GM18511 (cell line): ENCODE results near the gene ASB4.

Experiments
- ATAC-seq: cut with Tn5 transposase; IDR thresholded peaks from one replicate; pipeline ENCODE4 v1.9.1; 2021; ENCODE audit warnings: mild to moderate bottlenecking, moderate library complexity; ENCODE audit not compliant: unreplicated experiment

ASB4 gene

DNA sequence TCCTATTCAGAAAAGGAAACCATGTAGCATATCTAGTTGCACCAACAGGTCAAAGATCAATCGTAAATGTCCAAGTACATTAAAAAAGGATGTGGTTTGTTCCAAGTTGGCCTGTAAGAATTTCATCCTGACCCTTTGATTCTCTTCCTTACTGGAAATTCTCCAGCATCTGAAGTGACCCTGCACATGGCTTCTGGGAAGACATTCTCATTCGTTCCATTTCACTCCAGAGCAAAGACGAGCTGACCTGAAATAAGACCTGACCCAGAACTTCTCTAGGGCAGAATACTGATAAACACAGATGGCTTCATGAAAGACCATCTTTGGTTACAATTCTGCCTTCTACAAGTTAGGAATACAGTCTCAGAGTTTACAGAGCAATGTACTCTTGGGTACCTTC is 39.8 kb downstream of the ASB4 start:
- no peak for ATAC-seq

DNA sequence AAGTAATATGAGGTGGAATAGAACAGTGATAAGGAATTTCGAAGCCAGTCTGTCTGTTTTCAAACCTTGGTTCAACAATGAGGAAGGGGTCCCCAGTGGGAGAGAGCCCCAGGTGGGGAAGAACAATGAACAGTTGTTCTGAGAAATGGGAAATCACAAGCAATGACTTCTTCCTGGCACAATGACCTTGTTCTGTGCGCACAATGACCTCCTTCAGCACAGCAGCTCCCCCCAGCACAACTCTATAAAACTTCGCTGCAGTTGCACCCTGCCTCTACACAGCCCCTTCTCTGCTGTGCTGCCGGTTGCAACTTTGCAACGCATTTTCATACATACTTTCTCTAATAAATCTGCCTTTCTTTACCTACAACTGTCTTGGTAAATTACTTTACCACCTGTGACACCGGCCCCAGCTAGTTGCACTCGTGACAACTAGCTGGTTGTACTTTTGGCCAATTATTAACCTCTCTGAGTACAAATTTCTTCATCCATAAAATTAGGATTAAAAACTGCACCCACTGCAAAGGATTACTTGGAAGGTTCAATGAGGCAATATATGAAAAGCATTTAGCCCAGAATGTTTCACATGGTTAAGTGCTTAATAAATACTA is 40.5 kb downstream of the ASB4 start:
- no peak for ATAC-seq

DNA sequence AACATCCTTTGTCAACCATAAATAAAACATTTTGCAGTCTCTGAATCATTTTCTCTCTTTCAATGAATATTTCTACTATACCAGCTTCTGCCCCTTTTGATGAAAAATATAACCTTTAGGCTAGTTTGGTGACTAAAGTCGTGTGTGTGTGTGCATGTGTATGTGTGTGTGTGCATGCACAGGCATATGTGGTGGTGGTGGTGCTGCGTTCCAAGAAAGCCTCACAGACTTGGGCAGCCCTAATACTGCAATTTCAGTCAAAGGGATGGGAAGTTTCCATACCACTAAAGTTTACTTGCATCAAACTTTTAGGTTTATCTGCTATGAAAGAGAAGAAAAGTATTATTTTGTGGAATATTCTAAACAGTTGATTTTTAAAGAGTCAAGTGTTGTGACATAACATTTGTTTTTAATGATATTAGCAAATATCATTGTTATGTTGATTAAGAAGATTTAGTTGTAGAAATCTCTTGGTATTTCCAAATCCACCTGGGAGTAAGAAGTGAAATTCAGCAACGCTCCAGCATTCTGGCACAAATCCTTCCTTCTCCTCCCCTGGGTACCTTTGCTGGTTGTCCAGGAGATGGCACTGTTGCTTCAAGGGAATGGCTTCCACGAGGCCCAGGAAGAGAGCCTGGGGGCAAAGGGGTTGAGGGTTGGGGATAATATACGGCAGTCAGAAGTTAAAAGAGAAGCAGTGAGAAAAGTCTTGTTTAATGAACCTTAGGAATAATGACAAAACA is 41.5 kb downstream of the ASB4 start:
- peak; percentile 81 for ATAC-seq

DNA sequence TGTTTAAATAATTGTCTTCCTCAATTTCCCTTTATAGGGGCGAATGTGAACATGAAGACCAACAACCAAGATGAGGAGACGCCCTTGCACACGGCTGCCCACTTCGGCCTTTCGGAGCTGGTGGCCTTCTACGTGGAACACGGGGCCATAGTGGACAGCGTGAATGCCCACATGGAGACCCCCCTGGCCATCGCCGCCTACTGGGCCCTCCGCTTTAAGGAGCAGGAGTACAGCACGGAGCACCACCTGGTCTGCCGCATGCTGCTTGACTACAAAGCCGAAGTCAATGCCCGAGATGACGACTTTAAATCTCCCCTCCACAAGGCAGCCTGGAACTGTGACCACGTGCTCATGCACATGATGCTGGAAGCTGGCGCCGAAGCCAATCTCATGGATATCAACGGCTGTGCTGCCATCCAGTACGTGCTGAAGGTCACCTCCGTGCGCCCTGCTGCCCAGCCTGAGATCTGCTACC is 42.1 kb downstream of the ASB4 start:
- peak; percentile 4 for ATAC-seq

DNA sequence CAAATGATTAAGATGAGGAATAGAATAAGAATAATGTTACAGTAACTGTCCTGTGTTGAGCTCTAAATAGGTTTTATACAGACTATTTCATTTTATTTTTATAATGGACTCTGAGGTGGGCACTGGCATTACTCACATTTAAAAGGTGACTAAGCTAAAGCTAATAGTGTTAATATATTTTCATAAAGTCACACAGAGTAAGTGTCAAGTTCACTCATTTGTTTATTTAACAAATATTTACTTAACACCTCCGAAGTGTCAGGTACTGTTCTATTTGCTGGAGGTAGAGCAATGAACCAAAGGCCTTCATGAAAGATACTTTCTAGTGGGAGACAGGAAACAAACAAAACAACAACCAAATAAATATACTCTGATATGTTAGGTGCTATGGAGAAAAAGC is 44.0 kb downstream of the ASB4 start:
- ATAC-seq: no peak

DNA sequence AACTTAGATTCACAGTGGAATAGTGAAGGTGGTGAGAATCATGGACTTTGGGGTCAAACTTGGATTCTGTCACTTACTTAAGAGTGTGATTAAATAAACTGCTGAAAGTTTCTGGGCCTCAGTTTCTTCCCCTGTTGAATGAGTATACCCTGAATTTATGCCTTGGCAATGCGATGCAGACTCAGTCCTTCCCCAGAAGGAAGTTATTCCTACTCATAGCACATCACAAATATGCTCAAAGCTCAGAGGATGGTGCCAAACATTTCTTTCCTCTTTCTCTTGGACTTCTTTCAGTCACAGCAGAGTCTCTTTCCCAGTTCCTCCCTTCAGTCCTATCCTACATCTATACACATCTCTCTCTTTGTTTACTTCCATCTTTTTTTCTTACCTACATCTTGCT is 45.1 kb downstream of the ASB4 start:
- ATAC-seq: no peak

DNA sequence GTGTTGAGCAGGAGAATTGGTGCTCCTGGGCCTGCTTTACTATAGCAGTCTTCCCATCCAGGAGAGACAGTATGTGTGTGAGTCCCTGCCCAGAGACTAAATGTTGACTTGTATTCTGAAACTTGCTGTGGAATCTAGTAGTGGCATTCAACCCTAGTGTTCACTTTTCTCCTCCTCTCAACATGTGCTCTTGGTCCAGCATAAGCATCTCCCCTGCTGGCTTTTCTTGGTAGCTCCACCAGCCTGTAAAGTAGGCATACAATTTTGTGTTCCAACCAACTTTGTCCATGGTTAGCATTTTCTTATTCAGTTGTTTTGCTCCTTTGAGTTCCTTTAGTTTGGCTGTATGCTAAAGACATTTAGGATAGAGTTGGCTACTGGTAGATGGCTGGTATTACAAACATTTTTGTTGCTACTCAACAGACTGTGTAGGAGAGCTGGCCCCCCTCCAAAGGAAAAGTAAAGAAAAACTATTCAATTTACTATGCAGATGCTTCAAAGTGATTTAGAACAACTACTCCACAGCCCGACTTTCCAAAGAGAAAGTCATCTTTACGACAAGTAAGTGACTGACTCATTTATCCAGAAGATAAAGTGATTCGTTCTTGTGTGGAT is 46.0 kb downstream of the ASB4 start:
- ATAC-seq: no peak

DNA sequence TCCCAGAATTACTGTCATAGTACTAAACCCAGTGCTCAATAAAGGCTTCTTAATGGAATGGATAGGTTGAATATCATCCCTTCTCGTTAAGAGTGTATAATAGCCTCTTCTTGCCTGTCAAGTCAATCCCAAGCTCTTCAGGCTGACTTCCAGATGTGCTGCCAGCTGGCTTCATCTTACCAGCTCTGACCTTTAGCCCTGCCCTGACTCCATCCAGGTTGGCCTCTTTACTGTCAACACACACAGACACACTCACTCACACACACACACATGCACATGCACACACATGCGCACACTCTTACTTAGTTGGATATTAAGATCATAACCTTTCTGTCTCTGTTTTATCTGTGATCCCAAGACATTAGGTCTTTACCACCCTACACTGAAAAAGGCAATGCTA is 49.1 kb downstream of the ASB4 start:
- ATAC-seq: no peak

DNA sequence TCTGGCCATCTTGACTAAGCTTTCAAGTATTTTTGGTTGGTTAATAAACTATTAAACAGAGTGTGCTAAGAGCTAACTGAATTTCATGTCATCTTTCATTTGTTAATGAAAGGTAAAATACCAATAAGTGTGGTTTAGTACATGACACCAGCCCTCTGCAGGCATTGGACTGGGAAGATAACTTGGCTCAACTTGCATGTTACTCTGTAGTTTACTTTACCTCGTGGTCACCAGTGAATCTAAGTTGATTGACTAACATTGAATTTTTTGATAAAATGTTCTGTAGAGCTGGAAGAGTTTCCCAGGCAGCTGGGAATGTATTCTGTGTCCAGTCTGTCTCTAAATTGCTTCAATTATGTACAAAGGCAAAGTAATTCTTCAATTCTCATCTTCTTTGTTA is 49.9 kb downstream of the ASB4 start:
- ATAC-seq: no peak

DNA sequence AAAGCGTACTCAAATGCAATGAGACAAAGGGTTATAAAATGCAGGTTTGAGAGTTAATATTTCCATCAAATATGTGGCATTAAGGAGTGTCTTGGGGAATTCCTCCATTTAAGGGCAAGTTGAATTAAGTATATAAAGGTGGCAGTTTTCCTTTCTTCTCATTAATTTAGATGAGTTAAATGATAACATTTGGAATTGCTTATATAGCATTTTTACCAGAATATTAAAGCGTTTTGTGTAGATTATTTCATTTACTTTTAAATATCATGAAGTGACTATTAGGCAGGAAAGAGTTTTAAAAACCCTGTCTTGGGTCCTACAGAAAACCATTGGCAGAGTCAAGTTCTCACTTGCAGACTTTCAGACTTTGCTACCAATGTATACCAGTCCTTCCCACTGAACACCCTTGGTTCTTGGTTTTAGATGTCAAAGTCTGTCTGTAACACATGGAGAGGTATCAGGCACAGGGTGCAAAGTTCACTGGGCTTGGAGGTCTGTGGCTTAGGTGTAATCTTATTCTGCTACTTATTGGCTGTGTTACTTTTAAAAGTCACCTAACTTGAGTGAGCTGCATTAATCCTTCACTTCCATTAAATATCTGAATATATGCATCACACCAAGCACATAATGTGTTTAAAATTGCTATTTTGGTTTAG is 51.0 kb downstream of the ASB4 start:
- ATAC-seq: no peak

DNA sequence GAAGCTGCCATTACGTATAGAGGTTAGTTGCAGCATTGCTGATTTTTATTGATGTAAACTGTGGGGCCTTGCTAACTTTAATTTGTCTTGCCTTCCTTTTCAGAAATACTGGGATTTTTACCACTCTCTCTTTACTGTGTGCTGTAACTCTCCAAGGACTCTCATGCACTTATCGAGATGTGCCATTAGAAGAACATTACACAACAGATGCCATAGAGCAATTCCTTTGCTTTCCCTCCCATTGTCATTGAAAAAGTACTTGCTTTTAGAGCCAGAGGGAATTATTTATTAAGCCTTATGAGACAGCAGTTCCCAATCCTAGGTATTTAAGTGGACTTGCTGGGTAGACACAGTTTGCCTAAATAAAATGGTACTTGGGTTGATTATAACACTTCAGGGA is 51.7 kb downstream of the ASB4 start:
- ATAC-seq: no peak

DNA sequence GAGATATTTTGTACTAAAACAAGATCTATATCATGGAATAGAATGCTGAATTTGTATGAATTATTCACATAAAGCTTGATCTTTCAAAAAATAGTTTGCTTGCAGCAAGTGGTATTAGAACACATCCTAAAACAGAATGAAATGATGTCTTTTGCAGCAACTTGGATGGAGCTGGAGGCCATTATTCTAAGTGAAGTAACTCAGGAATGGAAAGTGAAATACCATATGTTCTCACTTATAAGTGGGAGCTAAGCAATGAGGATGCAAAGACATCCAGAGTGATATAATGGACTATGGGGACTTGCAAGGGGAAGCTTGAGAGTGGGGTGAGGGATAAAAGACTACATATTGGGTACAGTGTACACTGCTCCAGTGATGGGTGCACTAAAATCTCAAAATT is 53.7 kb downstream of the ASB4 start:
- ATAC-seq: no peak

DNA sequence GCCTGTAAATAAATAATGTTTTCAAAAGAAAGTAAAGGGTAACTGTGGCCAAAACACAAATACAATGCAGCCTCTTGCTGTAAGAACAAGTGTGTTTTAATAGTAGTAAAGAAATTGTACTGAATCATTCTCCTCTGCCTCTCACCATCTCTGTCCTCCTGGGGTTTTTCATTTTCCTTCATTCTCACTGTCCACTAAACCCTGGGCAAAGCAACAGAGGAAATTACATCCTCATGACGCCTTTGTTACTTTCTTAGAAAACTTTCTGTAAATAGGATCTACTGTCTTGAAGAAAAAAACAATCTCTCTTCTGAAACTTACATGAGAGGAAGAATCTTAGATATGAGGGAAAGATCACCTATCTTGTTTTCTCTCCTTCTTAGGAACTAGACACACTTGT is 54.6 kb downstream of the ASB4 start:
- no peak for ATAC-seq

DNA sequence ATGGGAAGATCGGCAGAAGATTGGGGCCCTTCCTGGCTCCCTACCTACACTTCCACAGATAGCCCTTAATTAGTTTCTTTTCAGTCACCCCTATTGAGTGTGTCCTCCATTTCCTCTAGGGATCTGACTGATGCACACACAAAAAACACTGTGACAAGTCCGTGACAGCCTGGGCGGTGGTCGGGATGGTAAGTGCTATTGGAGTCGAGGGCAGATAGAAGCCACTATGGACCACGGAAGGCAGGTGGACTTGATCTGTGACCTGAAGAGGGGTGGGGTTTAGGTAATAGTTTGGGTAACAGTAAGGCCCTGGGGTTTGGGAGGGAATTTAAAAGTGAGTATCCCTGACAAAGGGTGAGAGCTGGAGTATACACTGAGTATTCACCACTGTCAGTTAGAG is 57.6 kb downstream of the ASB4 start:
- ATAC-seq: no peak

DNA sequence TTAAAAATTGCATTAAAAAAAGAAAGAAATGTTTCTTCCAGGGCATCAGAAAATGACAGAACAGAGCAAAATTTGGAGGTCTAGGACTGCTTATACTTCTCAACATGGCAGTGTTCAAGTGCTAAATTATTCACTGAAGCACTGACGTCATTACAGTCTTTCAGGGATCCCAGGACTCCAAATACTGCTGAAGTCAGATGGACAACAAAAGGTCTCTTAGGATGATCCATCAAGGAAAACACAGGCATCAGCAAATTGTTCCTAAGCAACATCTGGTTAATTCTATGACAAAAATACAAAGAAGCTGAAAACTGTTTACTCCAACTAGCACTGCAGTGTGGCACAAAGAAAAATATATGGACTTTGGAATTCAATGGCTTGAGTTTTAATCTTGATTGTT is 58.4 kb downstream of the ASB4 start:
- no peak for ATAC-seq

DNA sequence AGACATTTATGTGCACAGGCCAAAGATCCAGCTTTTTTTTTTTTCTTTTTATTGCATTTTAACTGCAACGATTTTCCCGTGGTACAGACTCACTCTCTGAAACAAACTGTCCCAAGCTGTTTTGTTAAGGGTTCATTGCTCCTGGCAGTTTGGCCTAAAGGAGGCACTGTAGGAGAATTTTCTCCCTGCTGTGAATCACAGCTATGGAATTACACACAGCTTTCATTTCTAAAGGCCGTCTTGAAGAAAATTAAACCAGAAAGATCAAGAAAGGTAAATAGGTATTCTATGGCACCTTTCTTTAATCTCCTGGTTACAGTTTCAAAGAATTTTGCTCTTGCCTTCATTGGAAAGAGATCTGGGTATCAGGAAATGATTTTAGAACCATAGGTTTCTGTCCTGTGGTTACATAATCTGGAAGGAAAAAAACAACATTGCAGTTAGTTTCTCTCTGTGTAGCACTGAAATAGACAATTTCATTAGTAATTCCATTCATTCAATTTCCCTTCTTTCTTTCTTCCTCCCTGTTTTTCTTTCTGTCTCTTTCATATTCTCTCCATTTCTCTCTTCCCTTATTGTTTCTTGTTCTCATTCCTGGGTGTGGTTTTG is 59.4 kb downstream of the ASB4 start:
- no peak for ATAC-seq

DNA sequence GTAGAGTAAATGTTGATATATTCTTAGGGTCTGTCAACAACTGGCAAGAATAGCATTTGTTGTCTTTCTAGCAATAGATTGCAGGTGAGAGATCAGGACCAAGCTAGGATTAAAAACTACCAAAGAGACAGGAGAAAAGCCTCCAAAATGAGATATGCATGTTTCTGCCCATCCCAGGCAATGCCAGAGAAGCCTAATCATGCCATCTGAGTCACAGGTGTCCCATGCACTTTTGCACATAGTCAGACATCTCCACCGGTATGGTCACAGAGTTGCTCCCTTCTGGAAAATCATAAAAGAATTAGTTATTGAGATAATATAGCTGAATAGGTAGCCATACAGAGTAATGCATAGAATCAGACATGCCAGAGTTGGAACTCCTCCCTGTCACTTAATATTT is 59.9 kb downstream of the ASB4 start:
- ATAC-seq: no peak

DNA sequence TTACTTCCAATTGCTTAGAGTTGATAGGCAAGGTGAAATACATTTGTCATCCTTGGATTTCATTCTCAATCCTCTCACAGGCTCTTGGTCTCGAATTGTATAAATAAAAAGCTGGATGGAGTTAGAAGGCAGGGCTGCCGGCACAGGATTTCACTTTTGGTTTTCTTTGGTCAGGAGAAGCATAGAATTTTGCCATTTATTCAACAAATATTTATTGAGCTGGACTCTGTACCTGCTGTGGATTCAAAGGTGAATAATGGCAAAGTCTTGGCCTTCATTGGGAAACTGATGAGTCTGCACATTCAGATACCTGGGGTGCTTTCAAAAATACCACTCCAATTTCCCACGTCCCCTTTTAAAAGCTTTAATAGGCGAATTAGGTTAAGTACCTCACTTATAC is 60.9 kb downstream of the ASB4 start:
- ATAC-seq: no peak

DNA sequence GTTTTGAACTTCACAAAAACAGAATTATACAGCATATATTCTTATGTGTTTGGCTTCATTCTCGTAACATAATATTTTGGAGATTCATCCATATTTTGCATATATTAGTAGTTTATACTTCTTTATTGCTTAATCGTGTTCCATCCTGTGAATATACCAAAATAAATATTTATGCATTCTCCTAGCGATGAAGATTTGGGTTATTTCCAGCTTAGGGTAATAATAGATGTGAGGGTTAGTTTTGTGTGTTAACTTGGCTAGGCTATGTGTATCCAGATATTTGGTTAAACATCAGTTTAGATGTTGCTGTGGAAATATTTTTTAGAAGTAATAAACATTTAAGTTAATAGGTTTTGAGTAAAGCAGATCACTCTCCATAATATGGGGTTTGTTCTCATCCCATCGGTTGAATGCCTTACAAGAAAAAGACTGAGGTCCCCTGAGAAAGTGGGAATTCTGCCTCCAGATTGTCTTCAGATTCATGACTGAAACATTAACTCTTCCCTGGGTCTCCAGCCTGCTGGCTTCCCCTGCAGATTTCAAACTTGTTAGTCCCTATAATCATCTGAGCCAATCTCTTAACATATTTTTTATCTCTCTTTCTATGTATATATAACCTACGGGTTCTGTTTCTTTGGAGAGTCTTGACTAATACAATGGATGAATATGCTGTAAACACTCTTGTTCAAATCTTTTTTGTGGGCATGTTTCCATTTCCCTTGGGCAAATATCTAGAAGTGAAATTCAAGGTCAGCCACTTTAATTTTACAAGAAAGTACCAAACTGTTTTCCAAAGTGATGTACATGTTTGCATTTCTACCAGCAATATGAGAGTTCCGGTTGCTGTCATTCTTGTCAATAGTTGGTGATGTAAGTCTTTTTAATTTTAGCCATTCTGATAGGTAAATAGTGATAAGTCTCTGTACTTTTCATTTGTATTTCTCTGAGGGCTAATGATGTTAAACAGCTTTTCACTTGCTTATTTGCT is 61.9 kb downstream of the ASB4 start:
- no peak for ATAC-seq

DNA sequence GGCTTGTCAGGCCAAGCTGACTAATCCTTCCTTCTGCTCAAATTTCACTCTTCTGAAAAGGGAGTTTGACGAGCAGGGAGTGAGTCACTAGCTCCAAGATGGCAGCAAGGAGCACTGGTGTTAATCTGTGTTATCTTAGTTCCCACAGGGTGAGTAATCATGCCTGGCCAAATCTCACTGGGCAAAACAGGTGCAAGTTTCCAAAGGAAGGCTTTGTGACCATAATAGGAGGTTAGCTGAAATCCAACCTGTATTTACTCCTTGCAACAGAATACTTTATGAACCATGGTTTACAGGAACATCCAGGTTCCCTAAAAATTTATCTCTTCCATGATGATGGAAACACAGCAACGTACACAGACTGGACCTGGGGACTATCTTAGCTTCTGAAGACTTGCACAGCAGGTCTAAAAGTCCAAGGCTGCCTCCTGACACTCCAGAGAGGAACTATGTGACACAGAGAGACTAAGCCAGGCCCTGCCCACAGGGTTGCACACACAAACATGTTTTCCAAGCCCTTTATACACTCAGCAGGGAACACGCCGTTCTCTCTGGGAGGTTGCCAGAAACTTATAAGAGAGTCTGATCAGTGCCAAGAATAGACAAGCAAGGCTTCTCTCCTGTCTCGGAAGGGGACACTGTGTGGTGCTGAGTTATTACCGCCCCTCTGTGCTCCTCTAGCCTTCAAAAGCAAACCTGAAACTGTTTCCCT is 64.2 kb downstream of the ASB4 start:
- ATAC-seq: no peak
